ENCODE measurements around the gene MARCHF3.

Gene MARCHF3

GRCh38 chr5:126983874-126984266, 46.5 kb downstream of the MARCHF3 start:
- no peak for DNase-seq (ENCODE audit: extremely low read depth, insufficient read length)
- H3K36me3 ChIP-seq (ENCODE audit: control insufficient read depth, insufficient read depth, low read length): no peaks in the 10 kb centered on the region
- H3K27me3 ChIP-seq (replicated peaks; ENCODE audit: control insufficient read depth, insufficient read depth, low read length): no peaks in the 10 kb centered on the region
- H3K4me3 ChIP-seq (replicated peaks; ENCODE audit: low read depth, low read length): no peak overlapping the region
- no peak for TF ChIP-seq CTCF (IDR thresholded peaks at IDR 0.05; ENCODE audit: insufficient read depth, low read length, poor library complexity, severe bottlenecking)

GRCh38 chr5:126982926-126983873, 47.2 kb downstream of the MARCHF3 start:
- no peak for DNase-seq (ENCODE audit: extremely low read depth, insufficient read length)
- no peak overlapping the region for H3K4me3 ChIP-seq (replicated peaks; ENCODE audit: low read depth, low read length)
- TF ChIP-seq CTCF (IDR thresholded peaks at IDR 0.05; ENCODE audit: insufficient read depth, low read length, poor library complexity, severe bottlenecking): no peak
- no peaks in the 10 kb centered on the region for H3K36me3 ChIP-seq (ENCODE audit: control insufficient read depth, insufficient read depth, low read length)
- H3K27me3 ChIP-seq (replicated peaks; ENCODE audit: control insufficient read depth, insufficient read depth, low read length): no peaks in the 10 kb centered on the region

- Histone ChIP-seq H3K4me3 (replicated peaks; ENCODE audit: low read depth, low read length) (no peak overlapping the region), H3K36me3 (ENCODE audit: control insufficient read depth, insufficient read depth, low read length) (no peaks in the 10 kb centered on the region), H3K27me3 (replicated peaks; ENCODE audit: control insufficient read depth, insufficient read depth, low read length) (no peaks in the 10 kb centered on the region)
- no peak for DNase-seq (ENCODE audit: extremely low read depth, insufficient read length)
- no peak for TF ChIP-seq CTCF (IDR thresholded peaks at IDR 0.05; ENCODE audit: insufficient read depth, low read length, poor library complexity, severe bottlenecking)
These were observed 48.2 kb downstream of the MARCHF3 start for GRCh38 chr5:126982202-126982601.

GRCh38 chr5:126981701-126982100, 48.7 kb downstream of the MARCHF3 start:
- TF ChIP-seq CTCF (IDR thresholded peaks at IDR 0.05; ENCODE audit: insufficient read depth, low read length, poor library complexity, severe bottlenecking): no peak

GRCh38 chr5:126981222-126981621, 49.1 kb downstream of the MARCHF3 start:
- no peak for DNase-seq (ENCODE audit: extremely low read depth, insufficient read length)
- no peaks in the 10 kb centered on the region for H3K36me3 ChIP-seq (ENCODE audit: control insufficient read depth, insufficient read depth, low read length)
- no peak for TF ChIP-seq CTCF (IDR thresholded peaks at IDR 0.05; ENCODE audit: insufficient read depth, low read length, poor library complexity, severe bottlenecking)
- no peak overlapping the region for H3K4me3 ChIP-seq (replicated peaks; ENCODE audit: low read depth, low read length)
- H3K27me3 ChIP-seq (replicated peaks; ENCODE audit: control insufficient read depth, insufficient read depth, low read length): no peaks in the 10 kb centered on the region

More at GRCh38 chr5:126981701-126982100, 48.7 kb downstream of the MARCHF3 start:
- no peak overlapping the region for H3K4me3 ChIP-seq (replicated peaks; ENCODE audit: low read depth, low read length)
- H3K27me3 ChIP-seq (replicated peaks; ENCODE audit: control insufficient read depth, insufficient read depth, low read length): no peaks in the 10 kb centered on the region
- no peaks in the 10 kb centered on the region for H3K36me3 ChIP-seq (ENCODE audit: control insufficient read depth, insufficient read depth, low read length)
- no peak for DNase-seq (ENCODE audit: extremely low read depth, insufficient read length)

Data from GM06990 (cell line).